Prostate gland (tissue), 2 donors: Measurements from ENCODE around the gene RASGRP1.

ENCODE experiments used
- CTCF ChIP-seq, 4 experiments: fragments of 200-600 bp in 2 of 4; fragments of 450-650 bp in 2 of 4; sonication (generic) in 2 of 4; IDR thresholded peaks; 1 replicate in 3 of 4; 2 replicates in 1 of 4; pipeline ENCODE4 v1.5.1; 2016 to 2019; ENCODE audit warnings: antibody characterized with exemption in 4 of 4, mild to moderate bottlenecking in 2 of 4, moderate library complexity in 2 of 4
- POLR2A ChIP-seq: fragments of 450-650 bp; IDR thresholded peaks from one replicate; pipeline ENCODE4 v1.6.1; 2016; ENCODE audit warnings: antibody characterized with exemption, mild to moderate bottlenecking

- TF ChIP-seq CTCF (IDR thresholded peaks at IDR 0.05) (no peak), POLR2A (no peak)
Observed at GRCh38 chr15:38463893-38464292, 100.7 kb downstream of the RASGRP1 start.
